ENCODE results near the gene RTCB. TPM values are rescaled to one million over a fixed set of nuclear protein-coding genes. Genes with fewer than 3 reads are reported as not detected.
"Not testable (repeated sequence)": the region's sequence is repeated elsewhere in the genome, so short reads cannot be mapped to it uniquely, and the experiment has no call there.

RTCB gene
- total and polyA plus RNA-seq, 2 of the 13 experiments (the other 11 are each of a cell fraction or from before 2014, with no cell fraction given), result 108 to 167 TPM

DNA sequence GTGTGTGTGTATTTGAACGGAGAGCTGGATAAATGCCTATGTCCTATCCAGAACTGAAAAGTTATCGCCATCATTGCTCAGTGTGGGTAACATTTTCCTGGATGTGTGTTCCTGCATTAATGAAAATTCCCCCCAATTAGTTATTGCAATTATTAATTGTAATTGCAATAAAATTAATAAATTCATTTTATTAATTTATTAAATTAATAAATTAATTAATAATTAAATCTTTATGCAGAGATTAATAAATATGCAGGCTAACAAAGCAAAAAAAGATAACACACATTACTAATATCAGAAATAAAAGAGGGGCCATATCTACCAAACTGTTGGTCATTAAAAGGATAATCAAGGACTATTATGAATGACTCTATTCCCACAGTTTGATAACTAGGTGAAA is 50.8 kb downstream of the RTCB start (continued):
- TF ChIP-seq, protein P1, sequence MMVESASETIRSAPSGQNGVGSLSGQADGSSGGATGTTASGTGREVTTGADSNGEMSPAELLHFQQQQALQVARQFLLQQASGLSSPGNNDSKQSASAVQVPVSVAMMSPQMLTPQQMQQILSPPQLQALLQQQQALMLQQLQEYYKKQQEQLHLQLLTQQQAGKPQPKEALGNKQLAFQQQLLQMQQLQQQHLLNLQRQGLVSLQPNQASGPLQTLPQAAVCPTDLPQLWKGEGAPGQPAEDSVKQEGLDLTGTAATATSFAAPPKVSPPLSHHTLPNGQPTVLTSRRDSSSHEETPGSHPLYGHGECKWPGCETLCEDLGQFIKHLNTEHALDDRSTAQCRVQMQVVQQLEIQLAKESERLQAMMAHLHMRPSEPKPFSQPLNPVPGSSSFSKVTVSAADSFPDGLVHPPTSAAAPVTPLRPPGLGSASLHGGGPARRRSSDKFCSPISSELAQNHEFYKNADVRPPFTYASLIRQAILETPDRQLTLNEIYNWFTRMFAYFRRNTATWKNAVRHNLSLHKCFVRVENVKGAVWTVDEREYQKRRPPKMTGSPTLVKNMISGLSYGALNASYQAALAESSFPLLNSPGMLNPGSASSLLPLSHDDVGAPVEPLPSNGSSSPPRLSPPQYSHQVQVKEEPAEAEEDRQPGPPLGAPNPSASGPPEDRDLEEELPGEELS (CRISPR knock-in tag; IDR thresholded peaks at IDR 0.05), result no peak
- TF ChIP-seq, protein P2, sequence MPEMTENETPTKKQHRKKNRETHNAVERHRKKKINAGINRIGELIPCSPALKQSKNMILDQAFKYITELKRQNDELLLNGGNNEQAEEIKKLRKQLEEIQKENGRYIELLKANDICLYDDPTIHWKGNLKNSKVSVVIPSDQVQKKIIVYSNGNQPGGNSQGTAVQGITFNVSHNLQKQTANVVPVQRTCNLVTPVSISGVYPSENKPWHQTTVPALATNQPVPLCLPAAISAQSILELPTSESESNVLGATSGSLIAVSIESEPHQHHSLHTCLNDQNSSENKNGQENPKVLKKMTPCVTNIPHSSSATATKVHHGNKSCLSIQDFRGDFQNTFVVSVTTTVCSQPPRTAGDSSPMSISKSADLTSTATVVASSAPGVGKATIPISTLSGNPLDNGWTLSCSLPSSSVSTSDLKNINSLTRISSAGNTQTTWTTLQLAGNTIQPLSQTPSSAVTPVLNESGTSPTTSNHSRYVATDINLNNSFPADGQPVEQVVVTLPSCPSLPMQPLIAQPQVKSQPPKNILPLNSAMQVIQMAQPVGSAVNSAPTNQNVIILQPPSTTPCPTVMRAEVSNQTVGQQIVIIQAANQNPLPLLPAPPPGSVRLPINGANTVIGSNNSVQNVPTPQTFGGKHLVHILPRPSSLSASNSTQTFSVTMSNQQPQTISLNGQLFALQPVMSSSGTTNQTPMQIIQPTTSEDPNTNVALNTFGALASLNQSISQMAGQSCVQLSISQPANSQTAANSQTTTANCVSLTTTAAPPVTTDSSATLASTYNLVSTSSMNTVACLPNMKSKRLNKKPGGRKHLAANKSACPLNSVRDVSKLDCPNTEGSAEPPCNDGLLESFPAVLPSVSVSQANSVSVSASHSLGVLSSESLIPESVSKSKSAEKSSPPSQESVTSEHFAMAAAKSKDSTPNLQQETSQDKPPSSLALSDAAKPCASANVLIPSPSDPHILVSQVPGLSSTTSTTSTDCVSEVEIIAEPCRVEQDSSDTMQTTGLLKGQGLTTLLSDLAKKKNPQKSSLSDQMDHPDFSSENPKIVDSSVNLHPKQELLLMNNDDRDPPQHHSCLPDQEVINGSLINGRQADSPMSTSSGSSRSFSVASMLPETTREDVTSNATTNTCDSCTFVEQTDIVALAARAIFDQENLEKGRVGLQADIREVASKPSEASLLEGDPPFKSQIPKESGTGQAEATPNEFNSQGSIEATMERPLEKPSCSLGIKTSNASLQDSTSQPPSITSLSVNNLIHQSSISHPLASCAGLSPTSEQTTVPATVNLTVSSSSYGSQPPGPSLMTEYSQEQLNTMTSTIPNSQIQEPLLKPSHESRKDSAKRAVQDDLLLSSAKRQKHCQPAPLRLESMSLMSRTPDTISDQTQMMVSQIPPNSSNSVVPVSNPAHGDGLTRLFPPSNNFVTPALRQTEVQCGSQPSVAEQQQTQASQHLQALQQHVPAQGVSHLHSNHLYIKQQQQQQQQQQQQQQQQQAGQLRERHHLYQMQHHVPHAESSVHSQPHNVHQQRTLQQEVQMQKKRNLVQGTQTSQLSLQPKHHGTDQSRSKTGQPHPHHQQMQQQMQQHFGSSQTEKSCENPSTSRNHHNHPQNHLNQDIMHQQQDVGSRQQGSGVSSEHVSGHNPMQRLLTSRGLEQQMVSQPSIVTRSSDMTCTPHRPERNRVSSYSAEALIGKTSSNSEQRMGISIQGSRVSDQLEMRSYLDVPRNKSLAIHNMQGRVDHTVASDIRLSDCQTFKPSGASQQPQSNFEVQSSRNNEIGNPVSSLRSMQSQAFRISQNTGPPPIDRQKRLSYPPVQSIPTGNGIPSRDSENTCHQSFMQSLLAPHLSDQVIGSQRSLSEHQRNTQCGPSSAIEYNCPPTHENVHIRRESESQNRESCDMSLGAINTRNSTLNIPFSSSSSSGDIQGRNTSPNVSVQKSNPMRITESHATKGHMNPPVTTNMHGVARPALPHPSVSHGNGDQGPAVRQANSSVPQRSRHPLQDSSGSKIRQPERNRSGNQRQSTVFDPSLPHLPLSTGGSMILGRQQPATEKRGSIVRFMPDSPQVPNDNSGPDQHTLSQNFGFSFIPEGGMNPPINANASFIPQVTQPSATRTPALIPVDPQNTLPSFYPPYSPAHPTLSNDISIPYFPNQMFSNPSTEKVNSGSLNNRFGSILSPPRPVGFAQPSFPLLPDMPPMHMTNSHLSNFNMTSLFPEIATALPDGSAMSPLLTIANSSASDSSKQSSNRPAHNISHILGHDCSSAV (CRISPR knock-in tag; IDR thresholded peaks at IDR 0.05; ENCODE audit: borderline replicate concordance), result no peak

DNA sequence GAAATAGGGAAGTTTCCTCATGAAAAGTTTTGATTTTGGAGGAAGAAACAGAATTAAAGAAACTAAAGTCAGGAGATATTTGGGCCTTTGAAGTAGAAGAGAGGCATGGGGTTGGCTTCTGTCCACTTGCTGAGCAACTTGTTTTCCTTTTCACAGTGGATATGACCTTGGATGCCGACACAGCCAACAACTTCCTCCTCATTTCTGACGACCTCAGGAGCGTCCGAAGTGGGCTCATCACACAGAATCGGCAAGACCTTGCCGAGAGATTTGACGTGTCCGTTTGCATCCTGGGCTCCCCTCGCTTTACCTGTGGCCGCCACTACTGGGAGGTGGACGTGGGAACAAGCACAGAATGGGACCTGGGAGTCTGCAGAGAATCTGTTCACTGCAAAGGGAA is 52.0 kb downstream of the RTCB start:
- H2AFZ ChIP-seq (ENCODE audit: low read length); BruUV-seq (replicated peaks); ATAC-seq; H3K9ac ChIP-seq (ENCODE audit: insufficient read depth, low read depth, low read length); POLR2A ChIA-PET; H3K36me3 ChIP-seq (replicated peaks in 1 of 2; ENCODE audit: control insufficient read depth in 1 of 2, insufficient read depth in 2 of 2, low read length in 2 of 2); FAIRE-seq; H3K4me1 ChIP-seq (ENCODE audit: insufficient read depth, low read length); H3K9me3 ChIP-seq (ENCODE audit: low read length); intact Hi-C loops (cut with micrococcal nuclease; ENCODE audit: unreplicated experiment); H3K27ac ChIP-seq (ENCODE audit: extremely low read length, insufficient read depth, low read length); DNase-seq (ENCODE audit: low spot score); H3K79me2 ChIP-seq (ENCODE audit: insufficient read depth, low read length); H3K4me2 ChIP-seq (ENCODE audit: low read depth, low read length); H3K27me3 ChIP-seq (ENCODE audit: control insufficient read depth in 1 of 2, insufficient read depth in 2 of 2, low read length in 2 of 2); H3K4me3 ChIP-seq (replicated peaks in 1 of 3; ENCODE audit: insufficient read depth in 1 of 3, low read depth in 2 of 3, low read length in 3 of 3); H4K20me1 ChIP-seq (ENCODE audit: insufficient read depth, low read length); CTCF ChIA-PET (ENCODE audit: low intra/inter-chr PET ratio, low total read pairs); in situ Hi-C loops (cut with HindIII; ENCODE audit: extremely low pct_ligation_motif_present, low pct_unique_long_range_greater_than_20kb): not testable (repeated sequence)
- 16% methylated on average over 10 of the region's 11 CpGs for WGBS (ENCODE audit: low lambda C conversion rate)
